DMS53 (cell line): ENCODE results near the gene ELK4.
A peak's percentile ranks its signal among the peaks of the same experiment; 100 is the strongest.

Experiments used
- DNase-seq: peaks from one replicate; lab custom pipeline; 2025; lab: John Stamatoyannopoulos, UW

Gene ELK4

GRCh38 chr1:205631768-205632668 is at the start of gene ELK4:
Gene ELK4 (minus strand): TSS chr1:205632011. CDS start chr1:205623882, 8,129 bp downstream.
- peak; percentile 100 for DNase-seq

GRCh38 chr1:205681364-205681763 is 49.6 kb upstream of the ELK4 start:
- no peak for DNase-seq

GRCh38 chr1:205680073-205680851 is 48.5 kb upstream of the ELK4 start, which contains the start of gene SLC45A3:
Gene SLC45A3 (minus strand): TSS chr1:205680509. CDS start chr1:205664656, 15,853 bp downstream.
- DNase-seq, result peak; percentile 79

- DNase-seq, result no peak
Measured at GRCh38 chr1:205678286-205679111, 46.7 kb upstream of the ELK4 start.

GRCh38 chr1:205677167-205677566 is 45.4 kb upstream of the ELK4 start:
- DNase-seq, result no peak

- no peak for DNase-seq
Measured at GRCh38 chr1:205676597-205676996, 44.8 kb upstream of the ELK4 start.

- no peak for DNase-seq
Measured at GRCh38 chr1:205676002-205676401, 44.2 kb upstream of the ELK4 start.

- DNase-seq, result no peak
Measured at GRCh38 chr1:205675247-205675646, 43.4 kb upstream of the ELK4 start.

- no peak for DNase-seq
Measured at GRCh38 chr1:205672970-205673369, 41.2 kb upstream of the ELK4 start.

GRCh38 chr1:205672395-205672889 is 40.6 kb upstream of the ELK4 start:
- DNase-seq, result no peak

- no peak for DNase-seq
Measured at GRCh38 chr1:205670611-205671430, 39.0 kb upstream of the ELK4 start.

GRCh38 chr1:205670150-205670446 is 38.3 kb upstream of the ELK4 start:
- DNase-seq, result no peak

- no peak for DNase-seq
Measured at GRCh38 chr1:205669341-205670149, 37.7 kb upstream of the ELK4 start.

GRCh38 chr1:205668951-205669340 is 37.1 kb upstream of the ELK4 start:
- no peak for DNase-seq

- DNase-seq, result no peak
Measured at GRCh38 chr1:205667909-205668643, 36.3 kb upstream of the ELK4 start.

GRCh38 chr1:205666372-205667166 is 34.8 kb upstream of the ELK4 start:
- no peak for DNase-seq

- DNase-seq, result peak; percentile 57
Measured at GRCh38 chr1:205665201-205666045, 33.6 kb upstream of the ELK4 start.
